Heart left ventricle (tissue), 16 donors: ENCODE measurements around the gene IGSF10. TPM values are rescaled to one million over a fixed set of nuclear protein-coding genes. Genes with fewer than 3 reads are reported as not detected.

ENCODE experiments used
- ATAC-seq, 4 donors: fragments of 200-7000 bp; cut with Tn5 transposase; one replicate each; pipeline ENCODE4 v1.9.1; 2020 to 2022; ENCODE audit warnings: moderate library complexity in 4 of 4, mild to moderate bottlenecking in 3 of 4, moderate number of reproducible peaks in 1 of 4
- DNase-seq, 5 donors: peaks; one replicate each; pipeline ENCODE4 v3.0.0-alpha.2; 2020
- H3K27ac ChIP-seq, 12 donors: fragments of 200-600 bp; sonication (generic) in 4 of 12; one replicate each; pipeline versions ENCODE4 v1.5.0 to v1.8.0; 2016 to 2022; ENCODE audit warnings: mild to moderate bottlenecking in 2 of 12
- H3K27me3 ChIP-seq, 9 donors: fragments of 200-600 bp; sonication (generic) in 2 of 9; one replicate each; pipeline versions ENCODE4 v1.5.1 to v1.8.0; 2016 to 2022; ENCODE audit warnings: mild to moderate bottlenecking in 3 of 9
- H3K36me3 ChIP-seq, 9 donors: fragments of 200-600 bp; sonication (generic) in 2 of 9; one replicate each; pipeline versions ENCODE4 v1.5.0 to v1.8.0; 2018 to 2022; ENCODE audit warnings: mild to moderate bottlenecking in 2 of 9
- H3K4me1 ChIP-seq, 12 donors: fragments of 200-600 bp; sonication (generic) in 4 of 12; one replicate each; pipeline versions ENCODE4 v1.5.0 to v1.8.0; 2016 to 2022; ENCODE audit warnings: mild to moderate bottlenecking in 3 of 12
- H3K4me3 ChIP-seq, 12 donors: fragments of 200-600 bp; sonication (generic) in 4 of 12; one replicate each; pipeline versions ENCODE4 v1.5.0 to v1.8.0; 2017 to 2022; ENCODE audit warnings: mild to moderate bottlenecking in 9 of 12, moderate library complexity in 4 of 12
- H3K9me3 ChIP-seq, 12 donors: fragments of 200-600 bp; sonication (generic) in 4 of 12; one replicate each; pipeline versions ENCODE4 v1.5.0 to v1.8.0; 2016 to 2022; ENCODE audit warnings: mild to moderate bottlenecking in 1 of 12
- CTCF ChIP-seq, 12 donors: fragments of 200-600 bp; sonication (generic) in 4 of 12; IDR thresholded peaks; one replicate each; pipeline versions ENCODE4 v1.5.0 to v1.8.0; 2018 to 2022; ENCODE audit warnings: antibody characterized with exemption in 12 of 12, mild to moderate bottlenecking in 5 of 12
- POLR2A ChIP-seq, 2 donors: fragments of 450-650 bp; IDR thresholded peaks; one replicate each; pipeline ENCODE4 v1.6.1; 2017; ENCODE audit warnings: antibody characterized with exemption in 2 of 2, mild to moderate bottlenecking in 2 of 2, moderate library complexity in 2 of 2
- WGBS, 4 donors: extraction: QIAGEN DNeasy Blood & Tissue Kit in 2 of 4; methylation state at CpG; one replicate each; pipeline versions ENCODE4 v1.1.5 to v1.1.7; 2013 to 2018; 5-methylcytosine and 5-hydroxymethylcytosine counted together
- intact Hi-C, 10 donors: fragments of 100-400 bp; cut with DNase I; formaldehyde crosslinking; loops; one replicate each; pipeline versions ENCODE4 v1.11.1 to v1.14.2; 2022
- polyA plus RNA-seq, 2 donors: library from polyadenylated mRNA; stranded (reverse); fragments of 200-250 nt; gene quantifications; one replicate each; pipeline ENCODE4 v1.2.3, GENCODE V29; 2013
- total RNA-seq, 9 donors: library from RNA; depleted of rRNA in 2 of 9; stranded (reverse); fragments of >200 nt in 2 of 9; fragmentation: NEBNext Ultra II Directional in 3 of 9; extraction: Animal tissue kit (Norgen Biotek cat#: 25700) in 3 of 9; gene quantifications; one replicate each; pipeline versions ENCODE4 v1.1.0 to v1.2.4, GENCODE V29; 2016 to 2023
- donor health status: ischemic (EF 13 %, LVEDD 7.1; RV severe dilation, severe dysfunction).
- donor health status: healthy with polysubstance abuse.
- donor health status: DM: no; HTN: yes; CAD: no.
- donor health status: DM: no; HTN: no; CAD: no.
- donor health status: ischemic (EF 25% LVEDD 6.9; RV normal size, moderate dysfunction).
- donor health status: ischemic (EF 25% LVEDD 5.7; RV mildly dilated, moderate dysfunction).
- donor health status: healthy.
- donor health status: DM: yes; HTN: yes; CAD: no.
- donor health status: ischemic (EF 35%, LVEDD 5.7; RV mildly dilated, moderate dysfunction).
- donor health status: nonischemic (EF 11% LVEDD 7.7; RV severe dilation, severe dysfunction).
- donor health status: DM: yes; HTN: yes; CAD: no.
- donor health status: PGD.
- donor health status: ischemic (EF 29% LVEDD 5.4; RV normal size, mild dysfunction).
- donor health status: nonischemic (EF 23%, LVEDD 6.1; RV moderate dilation, normal function).

IGSF10 gene
- total and polyA plus RNA-seq, 11 donors = 0.36 to 8.8 (median 1.2) TPM

DNA sequence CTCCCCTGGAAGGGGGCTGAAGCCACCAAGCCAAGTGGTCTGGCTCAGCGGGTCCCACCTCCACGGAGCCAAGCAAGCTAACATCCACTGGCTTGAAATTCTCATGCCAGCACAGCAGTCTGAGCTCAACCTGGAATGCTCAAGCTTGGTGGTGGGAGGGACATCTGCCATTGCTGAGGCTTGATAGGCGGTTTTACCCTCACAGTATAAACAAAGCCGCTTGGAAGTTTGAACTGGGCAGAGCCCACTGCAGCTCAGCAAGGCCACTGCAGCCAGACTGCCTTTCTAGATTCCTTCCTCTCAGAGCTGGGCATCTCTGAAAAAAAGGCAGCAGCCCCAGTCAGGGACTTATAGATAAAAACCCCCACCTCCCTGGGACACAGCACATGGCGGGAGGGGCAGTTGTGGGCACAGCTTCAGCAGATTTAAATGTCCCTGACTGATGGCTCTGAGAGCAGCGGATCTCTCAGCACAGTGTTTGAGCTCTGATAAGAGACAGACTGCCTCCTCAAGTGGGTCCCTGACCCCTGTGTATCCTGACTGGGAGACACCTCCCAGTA lies 23.2 kb upstream of the IGSF10 start:
- 47 to 62% (median 55%) methylated on average over 6 of the region's 6 CpGs for WGBS, 4 donors
- Histone ChIP-seq H3K4me1 (no peaks in the 10 kb centered on the region), H3K27ac (no peak overlapping the region), H3K4me3 (no peak overlapping the region), H3K9me3 (peaks cover 0 to 24% (median 8%) of the 10 kb centered on the region in 12 donors), H3K36me3 (no peaks in the 10 kb centered on the region), H3K27me3 (no peaks in the 10 kb centered on the region)
- intact Hi-C loops = no loop called here
- TF ChIP-seq CTCF (IDR thresholded peaks at IDR 0.05) (no peak), POLR2A (IDR thresholded peaks at IDR 0.05) (no peak)
- ATAC-seq (no peak), DNase-seq (no peak)

GRCh38 chr3:151483488-151483887 lies 22.6 kb upstream of the IGSF10 start:
- Histone ChIP-seq H3K4me1 (no peaks in the 10 kb centered on the region), H3K27me3 (no peaks in the 10 kb centered on the region), H3K9me3 (peaks cover 0 to 24% (median 8%) of the 10 kb centered on the region in 12 donors), H3K36me3 (no peaks in the 10 kb centered on the region), H3K27ac (no peak overlapping the region), H3K4me3 (no peak overlapping the region)
- DNase-seq (no peak), ATAC-seq (no peak)
- no peak for TF ChIP-seq POLR2A (IDR thresholded peaks at IDR 0.05)
- TF ChIP-seq CTCF (IDR thresholded peaks at IDR 0.05) = no peak
- 88 to 97% (median 92%) methylated on average over 1 of the region's 1 CpG for WGBS, 4 donors
- intact Hi-C loops = no loop called here

GRCh38 chr3:151480492-151480891 lies 19.6 kb upstream of the IGSF10 start:
- Histone ChIP-seq H3K27me3 (no peaks in the 10 kb centered on the region), H3K4me3 (no peak overlapping the region), H3K9me3 (peaks cover 0 to 23% (median 8%) of the 10 kb centered on the region in 12 donors), H3K27ac (no peak overlapping the region), H3K4me1 (peaks cover 0 to 10% (median 0%) of the 10 kb centered on the region in 12 donors), H3K36me3 (no peaks in the 10 kb centered on the region)
- DNase-seq = no peak
- no peak for ATAC-seq
- 83 to 94% (median 89%) methylated on average over 1 to 2 of the region's 2 CpGs for WGBS, 4 donors
- intact Hi-C loops = no loop called here
- no peak for TF ChIP-seq POLR2A (IDR thresholded peaks at IDR 0.05)
- no peak for TF ChIP-seq CTCF (IDR thresholded peaks at IDR 0.05)

- no peak for ATAC-seq
- no peak for DNase-seq
- Histone ChIP-seq H3K27ac (no peak overlapping the region), H3K9me3 (peaks cover 0 to 22% (median 8%) of the 10 kb centered on the region in 12 donors), H3K4me3 (no peak overlapping the region), H3K36me3 (no peaks in the 10 kb centered on the region), H3K4me1 (peaks cover 0 to 10% (median 0%) of the 10 kb centered on the region in 12 donors), H3K27me3 (no peaks in the 10 kb centered on the region)
- WGBS, 4 donors = 7 to 24% (median 18%) methylated on average over 1 of the region's 1 CpG
- TF ChIP-seq CTCF (IDR thresholded peaks at IDR 0.05) (no peak), POLR2A (IDR thresholded peaks at IDR 0.05) (no peak)
- intact Hi-C loops = loop anchor here in 2 of 10 donors (10.0 kb wide), 2 partner anchors 175 to 435 kb away; no protein-coding TSS in a partner anchor
Measured at GRCh38 chr3:151479452-151479851, 18.6 kb upstream of the IGSF10 start.
